GM21529 (cell line): ENCODE results near the gene AHNAK2.

Experiments
- ATAC-seq: cut with Tn5 transposase; IDR thresholded peaks from one replicate; pipeline ENCODE4 v1.9.1; 2021; ENCODE audit not compliant: unreplicated experiment

AHNAK2 gene

DNA sequence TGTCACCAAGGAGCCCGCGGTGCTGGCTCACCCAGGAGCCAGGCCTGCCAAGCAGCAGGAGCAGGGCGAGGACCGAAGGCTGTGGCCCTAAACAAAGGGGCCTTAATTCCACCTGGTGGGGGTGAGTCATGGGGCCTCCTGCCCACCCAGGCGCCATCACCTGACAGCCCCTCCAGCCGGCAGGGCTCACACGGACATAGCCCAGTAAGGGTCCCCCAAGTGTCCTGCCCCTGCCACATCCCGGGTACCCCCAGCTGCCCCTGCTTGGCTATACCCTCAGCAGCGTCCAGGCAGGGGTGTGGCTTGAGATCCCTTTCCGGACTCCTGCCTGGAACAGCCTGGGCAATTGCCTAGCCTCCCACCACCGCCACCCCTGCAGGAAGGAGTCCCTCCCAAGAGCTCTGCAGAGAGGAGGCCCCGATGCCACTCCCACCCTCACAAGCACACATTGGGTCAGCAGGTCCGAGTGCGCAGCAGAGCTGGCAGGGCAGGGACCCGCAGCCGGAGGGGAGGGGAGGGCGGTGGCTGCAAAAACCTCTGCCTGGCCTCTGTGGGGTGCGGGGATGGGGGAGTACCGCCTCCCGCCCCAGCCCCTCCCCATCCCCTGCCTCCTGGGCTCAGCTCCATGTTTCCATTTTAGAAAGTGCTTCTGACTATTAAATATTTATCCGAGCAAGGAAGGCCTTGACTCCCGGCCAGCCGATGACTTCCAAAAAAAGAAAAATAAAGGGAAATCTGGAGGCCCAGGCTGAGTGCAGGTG is 4.6 kb downstream of the AHNAK2 start:
- ATAC-seq, result no peak

DNA sequence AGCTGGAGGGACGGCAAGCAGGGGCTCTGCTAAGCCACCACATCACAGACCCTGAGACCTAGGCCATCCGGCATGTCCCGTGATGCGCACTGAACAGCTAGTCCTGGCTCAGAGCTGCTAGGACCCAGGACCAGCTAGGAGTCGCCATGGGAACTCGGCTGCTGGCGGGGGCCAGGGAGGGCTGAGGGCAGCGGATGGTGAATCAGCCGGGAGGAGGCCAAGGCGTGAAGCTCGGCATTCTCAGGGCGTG is 5.1 kb downstream of the AHNAK2 start:
- no peak for ATAC-seq

DNA sequence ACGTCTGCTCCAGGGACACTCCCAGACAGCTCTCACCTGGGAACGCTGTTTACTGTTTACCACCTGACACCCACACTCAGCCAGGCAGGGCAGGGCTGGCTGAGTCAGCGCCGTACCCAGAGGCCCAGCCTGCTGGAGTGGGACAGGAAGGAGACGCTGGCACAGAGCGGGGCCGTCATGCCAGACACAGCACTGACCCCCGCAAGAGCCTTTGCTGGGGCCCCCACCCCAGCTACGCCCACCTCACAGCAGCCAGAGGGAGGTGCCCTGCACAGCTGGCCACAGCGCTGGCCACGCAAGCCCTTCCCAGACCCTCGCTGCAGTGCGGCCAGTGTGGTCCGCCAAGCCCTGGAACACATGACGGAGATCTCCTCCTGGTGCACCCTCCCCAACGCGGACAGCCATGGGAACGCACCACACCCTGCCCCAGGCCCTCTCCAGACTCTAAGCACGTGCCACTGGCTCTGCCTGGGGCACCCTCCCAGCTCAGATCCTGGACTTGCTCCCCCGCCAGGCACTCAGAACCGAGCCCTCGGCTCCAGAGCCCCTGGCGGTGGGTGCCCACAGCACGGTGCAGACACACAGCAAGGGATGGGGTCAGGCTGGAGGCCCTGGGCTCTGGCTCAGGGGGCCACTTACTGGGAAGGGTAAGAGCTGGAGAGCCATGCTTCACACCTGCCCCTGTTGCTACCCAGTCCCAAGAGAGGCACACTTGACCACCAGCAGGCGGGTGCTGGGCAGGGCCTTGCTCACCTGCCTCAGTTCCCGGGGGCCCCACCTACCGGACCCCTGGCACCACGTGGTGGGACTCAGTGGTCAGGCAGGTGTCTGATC is 5.7 kb downstream of the AHNAK2 start:
- no peak for ATAC-seq

DNA sequence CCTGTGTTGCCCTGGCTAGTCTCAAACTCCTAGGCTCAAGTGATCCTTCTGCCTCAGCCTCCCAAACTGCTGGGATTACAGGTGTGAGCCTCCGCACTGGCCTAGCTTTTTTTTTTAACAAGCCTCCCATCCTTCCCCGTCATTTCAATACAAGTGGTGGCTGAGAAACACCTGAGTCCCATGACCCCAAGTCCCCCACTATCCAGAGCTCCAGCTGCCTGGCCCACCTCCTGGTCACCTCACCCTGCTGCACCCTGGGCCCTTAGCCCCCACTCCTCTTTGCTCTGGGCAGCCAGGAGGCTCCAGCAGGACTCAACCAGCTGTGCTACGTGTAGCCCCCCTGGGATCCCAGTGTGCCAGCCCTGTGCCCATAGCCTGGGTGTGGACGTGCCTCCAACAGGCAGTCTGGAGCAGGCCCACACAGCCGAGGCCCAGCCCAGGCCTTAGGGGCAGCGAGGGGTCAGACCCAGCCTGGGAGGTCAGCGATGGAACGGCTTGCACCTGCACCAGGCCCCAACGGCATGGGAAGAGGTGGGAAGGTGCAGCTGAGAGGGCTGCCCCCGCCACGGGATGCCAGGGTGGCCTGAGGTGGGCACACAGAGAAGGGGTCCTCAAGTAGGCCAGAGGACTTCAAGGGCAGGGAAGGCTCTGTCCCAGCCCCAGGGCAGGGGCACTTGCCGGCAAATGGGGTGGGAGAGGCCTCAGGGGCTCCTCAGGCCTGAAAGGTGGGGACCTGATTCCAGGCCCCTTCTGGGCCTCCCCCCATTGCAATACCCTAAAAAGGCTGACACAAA is 6.5 kb downstream of the AHNAK2 start:
- no peak for ATAC-seq

DNA sequence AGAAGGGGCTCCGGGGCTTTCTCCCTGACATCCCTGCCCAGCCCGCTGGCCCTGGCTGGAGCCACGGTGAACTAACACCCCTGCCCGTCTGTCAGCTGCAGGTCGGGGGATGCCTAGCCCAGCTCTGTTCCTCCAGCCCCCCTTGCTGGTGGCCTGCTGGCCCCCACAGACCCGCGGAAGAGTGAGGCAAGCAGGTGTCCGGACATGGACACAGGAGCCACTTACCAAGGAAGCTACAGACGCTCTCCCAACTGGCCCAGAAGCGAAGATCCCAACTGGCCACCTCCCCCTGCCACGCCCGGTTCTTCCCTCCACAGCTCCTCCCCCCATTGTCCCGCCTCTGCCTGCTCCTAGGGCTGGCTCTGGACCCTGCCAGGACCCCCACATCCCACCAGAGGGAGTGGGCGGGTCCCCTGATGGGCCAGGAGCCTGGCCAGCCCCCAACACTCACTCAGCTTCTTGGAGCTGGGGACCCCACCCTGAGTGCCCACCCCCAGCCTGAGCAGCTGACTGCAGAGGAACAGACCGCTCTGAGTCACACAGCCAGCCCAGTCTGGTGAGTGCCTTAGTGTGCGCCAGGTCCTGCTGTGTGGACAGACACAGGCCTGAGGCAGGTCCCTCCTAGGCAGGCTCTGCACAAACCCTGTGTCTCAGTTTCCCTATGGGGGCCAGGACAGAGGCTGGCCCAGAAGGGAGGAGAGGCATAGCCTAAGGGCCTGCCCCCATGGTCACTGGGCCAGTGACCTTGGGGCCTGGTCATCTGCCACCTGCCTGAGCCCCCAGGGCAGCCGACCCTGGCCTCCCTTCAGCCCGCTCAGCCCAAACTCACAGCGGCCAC is 7.7 kb downstream of the AHNAK2 start:
- ATAC-seq, result no peak

DNA sequence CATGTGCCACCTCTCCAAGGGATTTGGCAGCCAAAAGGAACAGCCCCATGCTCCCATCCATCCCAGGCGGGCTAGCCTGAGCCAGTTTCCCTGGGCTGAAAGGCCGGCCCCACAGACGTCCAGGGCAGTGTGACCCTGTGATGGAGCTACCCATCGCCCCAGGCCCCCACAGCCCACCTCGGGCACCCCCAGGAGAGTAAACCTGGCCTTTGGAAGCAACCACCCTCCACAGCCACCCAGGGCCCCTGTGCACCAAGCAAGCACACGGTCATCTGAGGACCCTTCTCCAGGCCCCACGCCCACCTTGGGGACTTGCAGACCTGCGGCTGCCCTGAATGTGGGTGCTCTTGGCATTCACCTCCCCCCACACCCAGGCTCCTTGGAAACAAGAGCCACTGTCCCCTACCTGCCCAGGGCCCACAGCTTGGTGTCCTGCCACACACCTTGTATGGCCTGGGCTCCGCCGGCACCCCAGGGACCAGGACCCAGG is 8.4 kb downstream of the AHNAK2 start:
- ATAC-seq, result no peak

DNA sequence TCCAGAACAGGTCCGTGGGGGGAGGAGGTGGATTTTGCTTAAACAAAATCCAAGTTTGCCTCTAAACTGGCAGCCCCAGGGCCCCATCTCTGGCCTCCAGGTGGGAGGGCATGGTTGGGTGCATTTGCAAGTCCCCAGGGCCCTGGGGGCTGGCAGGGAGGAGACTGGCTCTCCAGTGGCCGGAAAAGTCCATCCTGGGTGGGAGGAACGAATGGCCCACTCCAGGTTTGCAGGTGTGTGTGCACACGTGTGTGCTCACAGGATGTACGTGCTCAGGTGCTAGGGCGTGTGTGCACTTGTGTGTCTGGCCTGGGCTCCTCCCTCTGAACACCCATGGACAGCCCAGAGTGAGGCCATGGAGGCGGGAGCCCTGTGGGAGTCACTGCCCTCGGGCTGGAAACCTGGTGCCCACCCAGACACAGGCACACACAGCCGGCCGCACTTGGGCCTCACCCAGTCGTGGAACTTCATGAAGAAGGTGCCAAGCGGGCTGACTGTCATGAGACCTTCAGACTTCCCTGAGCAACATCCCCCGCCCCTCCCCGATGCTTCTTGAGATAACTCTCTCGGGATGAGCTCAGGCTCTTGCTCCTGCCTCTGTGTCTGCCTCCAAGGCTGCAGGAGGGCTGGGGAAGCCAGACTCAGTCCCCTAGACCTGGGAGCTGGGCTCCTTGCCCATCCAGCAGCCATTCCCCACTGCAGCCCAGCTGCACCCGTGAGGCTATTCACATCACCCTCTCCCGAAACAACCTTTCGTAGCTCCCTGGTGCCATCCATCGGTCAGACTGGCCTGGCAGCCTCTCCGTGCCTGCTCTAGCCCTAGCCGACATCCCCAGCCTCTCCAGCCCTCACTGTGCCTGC is 9.4 kb downstream of the AHNAK2 start:
- ATAC-seq, result no peak

DNA sequence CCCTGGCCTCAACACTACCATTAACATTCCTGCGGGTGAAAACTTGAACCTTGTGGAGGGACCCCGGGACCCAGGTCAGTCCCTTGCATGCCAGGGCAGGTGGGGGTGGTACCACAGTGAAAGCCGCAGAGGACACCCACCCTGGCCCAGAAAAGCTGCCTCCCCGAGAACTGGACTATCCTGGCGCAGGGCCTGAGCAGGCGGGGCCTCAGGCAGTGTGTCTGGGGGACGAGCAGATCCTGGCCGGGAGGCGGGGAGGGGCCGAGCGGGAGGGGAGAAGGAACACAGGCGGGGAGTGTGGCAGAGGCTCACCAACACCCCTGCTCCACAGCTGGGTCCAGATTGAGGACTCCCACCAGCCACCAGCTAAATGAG is 10.0 kb downstream of the AHNAK2 start:
- ATAC-seq, result no peak

DNA sequence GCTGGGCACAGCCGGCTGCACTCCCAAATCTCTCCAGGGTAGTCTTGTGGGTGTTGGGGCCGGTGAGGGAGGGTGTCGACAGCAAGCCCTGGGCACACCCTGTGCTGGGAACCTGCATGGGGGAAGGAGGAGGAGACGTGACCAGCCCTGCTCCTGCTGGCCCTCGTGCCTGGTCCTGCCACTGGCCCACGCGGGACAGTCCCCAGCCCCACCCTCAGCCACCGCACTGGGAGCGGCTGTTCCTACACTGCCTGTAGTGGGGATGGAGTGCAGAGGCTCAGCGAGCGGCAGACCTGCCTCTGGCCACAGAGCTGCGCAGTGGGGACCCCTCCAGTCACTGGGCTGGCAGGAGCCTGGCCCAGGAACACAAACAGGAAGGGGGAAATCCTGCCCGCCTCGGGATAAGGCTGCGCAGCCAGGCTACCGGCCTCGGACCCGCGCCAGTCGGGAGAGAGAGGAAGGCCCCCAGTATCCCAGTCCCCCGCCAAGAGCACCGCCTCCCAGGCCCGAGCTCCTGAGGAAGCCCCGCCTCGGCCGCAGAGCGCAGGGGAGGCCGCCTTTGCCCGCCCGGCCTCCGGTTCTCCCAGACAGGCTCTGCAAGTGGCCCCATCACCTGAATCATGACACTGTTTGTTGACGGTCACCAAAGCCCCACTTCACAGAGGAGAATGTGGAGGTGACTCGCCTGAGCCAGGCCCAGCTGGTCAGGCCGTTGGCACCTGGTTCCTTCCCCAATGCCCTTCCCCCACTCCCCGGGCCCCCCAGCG is 10.6 kb downstream of the AHNAK2 start:
- no peak for ATAC-seq

DNA sequence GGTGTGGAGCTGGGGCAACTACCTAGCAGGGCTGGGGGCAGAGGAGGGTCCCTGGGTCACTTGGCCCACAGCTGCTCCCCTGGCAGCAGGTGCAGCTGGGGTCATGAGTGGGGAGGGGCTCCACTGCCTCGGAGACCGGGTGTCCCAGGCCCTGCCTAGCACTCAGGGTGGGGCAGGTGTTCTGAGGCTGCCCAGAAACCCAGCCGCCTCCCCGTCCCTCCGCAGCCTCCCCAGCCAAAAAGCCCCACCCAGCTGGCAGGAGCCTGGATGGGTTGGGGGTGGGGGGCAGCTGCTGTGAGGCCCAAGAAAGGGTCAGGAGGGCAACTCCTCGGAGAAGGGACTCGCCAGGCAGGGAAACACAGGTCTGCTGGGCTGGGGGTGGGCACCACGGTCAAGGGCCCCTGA is 11.2 kb downstream of the AHNAK2 start:
- ATAC-seq, result no peak

DNA sequence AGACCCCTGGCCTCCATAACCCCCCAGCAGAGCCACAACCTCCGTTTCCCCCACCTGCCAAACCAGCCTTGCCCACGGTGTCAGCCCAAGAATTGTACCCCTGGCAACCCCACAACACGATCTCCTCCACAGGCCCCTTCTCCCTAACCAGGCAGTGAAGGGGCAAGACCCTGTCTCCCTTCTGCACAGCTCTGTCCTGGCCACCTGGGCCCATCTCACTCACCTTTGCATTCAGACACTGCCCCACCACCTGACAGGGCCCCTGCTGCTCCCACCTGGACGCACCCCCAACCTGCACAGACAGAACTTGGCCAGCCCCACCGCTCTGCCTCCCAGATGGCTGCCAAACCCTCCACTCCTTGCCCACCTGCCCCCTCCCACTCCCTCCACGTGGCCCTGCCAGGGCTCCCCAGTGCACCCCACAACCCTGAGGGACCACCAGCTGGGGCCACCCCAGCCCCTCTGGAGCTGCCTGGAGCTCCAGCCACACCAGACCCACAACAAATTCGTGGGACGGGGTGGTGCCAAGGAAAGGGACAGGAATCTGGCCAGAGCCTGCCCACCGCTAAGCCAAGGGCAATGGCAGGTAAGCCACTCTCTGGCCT is 11.8 kb downstream of the AHNAK2 start:
- no peak for ATAC-seq

DNA sequence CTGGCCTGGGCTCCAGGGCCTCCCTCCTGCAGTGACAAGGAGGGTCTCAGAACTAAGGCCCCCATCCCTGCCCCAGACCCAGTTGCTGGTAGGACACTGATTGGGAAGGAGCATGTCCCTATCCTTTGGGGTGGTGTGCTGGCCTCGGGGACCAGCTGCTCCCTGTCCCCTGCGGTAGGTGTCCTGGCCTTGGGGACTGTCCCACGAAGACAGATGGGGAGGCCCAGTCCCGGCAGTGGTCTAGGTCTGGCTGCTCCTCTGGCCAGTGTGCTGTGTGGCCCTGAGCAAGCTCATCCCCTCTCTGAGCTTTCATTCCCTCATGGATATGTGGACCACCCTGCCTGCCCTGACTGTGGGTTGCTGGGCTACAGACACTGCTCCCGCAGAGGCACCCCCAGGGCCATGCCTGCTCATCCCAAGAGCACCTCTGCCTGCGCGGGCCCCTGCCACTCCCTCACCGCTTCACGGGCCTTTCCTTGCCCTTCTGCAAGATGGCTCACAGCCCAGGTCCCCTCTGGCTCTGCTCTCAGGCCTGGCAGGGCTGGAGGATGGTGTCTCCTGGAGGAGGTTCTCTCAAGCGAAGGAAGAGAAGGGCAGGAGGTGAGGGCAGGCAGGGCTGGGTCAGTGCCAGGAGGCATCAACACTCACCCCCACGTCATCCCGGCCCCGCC is 12.5 kb downstream of the AHNAK2 start:
- no peak for ATAC-seq

DNA sequence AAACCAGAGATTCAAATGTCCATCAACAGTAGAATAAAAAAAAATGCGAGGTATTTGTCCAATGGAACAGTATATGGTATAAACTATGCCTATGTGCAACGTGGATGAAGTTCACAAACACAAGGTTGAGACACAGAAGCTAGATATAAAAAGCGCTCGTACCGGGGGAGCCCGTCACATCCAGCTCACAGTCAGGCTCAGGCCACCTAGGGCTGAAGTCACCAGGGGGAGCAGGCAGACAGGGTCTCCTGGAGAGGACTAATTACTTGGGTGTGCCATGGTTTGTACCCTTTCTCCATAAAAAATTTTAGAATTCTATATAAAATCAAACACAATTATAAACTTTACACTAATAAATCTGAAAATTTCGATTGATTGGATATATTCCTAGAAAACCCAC is 13.6 kb downstream of the AHNAK2 start:
- ATAC-seq, result no peak

DNA sequence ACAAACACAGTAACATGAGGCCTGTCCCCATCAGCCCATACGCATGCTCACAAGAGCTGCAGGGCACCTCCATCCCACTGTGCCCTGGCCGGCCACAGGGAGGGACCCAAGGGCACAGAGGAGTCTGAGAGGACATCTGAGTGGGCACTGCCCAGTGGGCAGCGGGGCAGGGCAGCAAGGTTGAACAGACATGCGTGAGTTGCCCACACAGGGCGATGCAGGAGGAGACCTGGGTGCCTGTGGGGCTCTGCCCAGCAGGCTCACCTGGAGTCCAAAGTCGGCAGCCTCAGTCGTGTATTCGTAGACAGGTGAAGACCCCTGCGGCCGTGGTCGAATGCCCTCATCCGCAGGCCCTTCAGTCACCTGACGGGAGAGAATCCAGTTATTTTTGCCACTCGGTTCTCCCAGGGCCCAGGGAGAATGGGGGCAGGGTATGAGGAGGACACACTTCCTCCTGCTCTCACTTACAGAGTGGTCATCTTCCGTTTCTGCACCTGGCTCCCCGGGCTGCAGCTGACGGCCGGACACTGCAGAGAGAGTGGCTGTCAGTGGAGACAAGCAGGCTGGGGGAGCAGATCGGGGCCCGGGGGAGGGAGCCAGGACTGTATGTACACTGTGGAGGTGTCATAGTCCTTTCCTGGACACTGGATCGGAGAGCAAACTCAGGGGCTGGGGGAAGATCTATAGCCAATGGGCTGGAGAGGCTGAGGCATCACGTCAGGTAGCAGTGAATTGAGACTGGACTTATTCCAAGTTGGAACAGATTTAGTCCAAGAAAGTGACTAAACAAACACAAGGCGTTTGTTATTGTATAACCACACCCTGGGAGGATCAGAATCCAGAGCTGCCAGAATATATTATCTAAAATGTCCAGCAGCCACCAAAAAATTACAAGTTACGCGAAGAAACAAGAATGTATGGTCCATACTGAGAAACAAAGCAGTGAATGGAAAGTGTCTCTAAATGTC is 20.7 kb downstream of the AHNAK2 start:
- no peak for ATAC-seq

DNA sequence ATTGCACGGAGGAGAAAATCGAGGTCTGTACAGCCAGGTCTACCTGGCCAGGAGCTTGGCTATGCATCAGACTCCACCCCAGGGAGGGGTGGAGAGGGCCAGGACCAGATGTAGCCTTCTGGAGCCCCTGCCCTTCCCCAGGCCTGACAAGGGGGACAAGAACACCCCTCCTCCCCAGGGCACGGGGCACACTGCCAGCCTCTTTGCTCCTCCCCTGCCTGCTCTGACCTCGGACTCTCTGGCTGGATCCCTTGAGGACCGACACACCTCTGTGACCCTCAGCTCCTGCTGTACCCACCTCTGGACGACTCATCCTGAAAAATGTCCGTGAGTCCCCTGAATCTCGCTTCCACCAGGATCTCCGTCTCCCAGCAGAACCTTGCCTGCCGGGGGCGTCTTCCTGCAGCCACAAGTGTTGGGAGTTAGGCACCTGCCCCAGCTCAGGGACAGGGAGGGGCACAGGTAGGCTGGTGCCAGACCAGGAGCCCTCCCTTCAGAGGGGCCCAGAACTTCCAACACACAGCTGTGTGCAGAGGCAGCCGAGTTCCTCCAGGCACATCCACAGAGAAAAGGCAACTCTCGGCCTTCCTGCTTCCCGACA is 21.8 kb downstream of the AHNAK2 start:
- ATAC-seq, result no peak

DNA sequence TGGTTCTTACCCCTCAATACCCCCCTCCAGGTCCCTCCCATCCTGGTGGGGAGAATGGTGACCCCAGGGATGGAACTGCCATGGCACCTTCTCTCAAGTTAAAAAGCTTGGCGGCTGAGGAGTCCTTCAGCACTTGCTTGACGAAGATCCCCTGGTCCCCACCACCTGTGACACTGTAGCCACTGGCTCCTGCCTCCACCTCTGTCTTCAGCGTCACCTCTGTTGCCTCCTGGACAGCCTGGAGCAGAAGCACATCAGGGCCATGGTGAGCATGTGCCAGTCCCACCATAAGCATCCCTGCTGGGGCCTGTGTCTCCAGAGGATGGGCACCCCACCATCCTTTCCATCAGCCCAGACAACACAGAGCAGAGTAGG is 22.8 kb downstream of the AHNAK2 start:
- ATAC-seq, result no peak
